ENCODE results near the gene NUDCD3. TPM values are rescaled to one million over a fixed set of nuclear protein-coding genes. Genes with fewer than 3 reads are reported as not detected.

The NUDCD3 gene
- total and polyA plus RNA-seq, 9 donors: 60.0 to 90.4 (median 79.6) TPM

GRCh38 chr7:44394112-44394447 is 96.4 kb downstream of the NUDCD3 start:
- Histone ChIP-seq H3K36me3 (ENCODE audit: control insufficient read depth, insufficient read depth, low read length) (peaks cover 52% of the 10 kb centered on the region), H3K27me3 (ENCODE audit: control insufficient read depth, insufficient read depth, low read length) (no peaks in the 10 kb centered on the region), H3K4me3 (ENCODE audit: low read length) (no peak overlapping the region), H3K27ac (ENCODE audit: low read length) (no peak overlapping the region), H3K4me1 (ENCODE audit: control insufficient read depth, insufficient read depth, low read length) (peaks cover 19% of the 10 kb centered on the region), H3K9me3 (replicated peaks; ENCODE audit: control insufficient read depth, low read depth, low read length) (no peaks in the 10 kb centered on the region)
- no CpG with 5 or more reads among the region's 6 CpGs for WGBS (ENCODE audit: insufficient coverage)
- no peak for DNase-seq

GRCh38 chr7:44393238-44394111 is 97.0 kb downstream of the NUDCD3 start:
- Histone ChIP-seq H3K27me3 (ENCODE audit: control insufficient read depth, insufficient read depth, low read length) (no peaks in the 10 kb centered on the region), H3K36me3 (ENCODE audit: control insufficient read depth, insufficient read depth, low read length) (peaks cover 58% of the 10 kb centered on the region), H3K27ac (ENCODE audit: low read length) (no peak overlapping the region), H3K9me3 (replicated peaks; ENCODE audit: control insufficient read depth, low read depth, low read length) (no peaks in the 10 kb centered on the region), H3K4me3 (ENCODE audit: low read length) (no peak overlapping the region), H3K4me1 (ENCODE audit: control insufficient read depth, insufficient read depth, low read length) (peaks cover 14% of the 10 kb centered on the region)
- 94% methylated on average over 3 of the region's 7 CpGs for WGBS (ENCODE audit: insufficient coverage)
- no peak for DNase-seq

- Histone ChIP-seq H3K9me3 (replicated peaks; ENCODE audit: control insufficient read depth, low read depth, low read length) (no peaks in the 10 kb centered on the region), H3K27ac (ENCODE audit: low read length) (no peak overlapping the region), H3K4me3 (ENCODE audit: low read length) (no peak overlapping the region), H3K27me3 (ENCODE audit: control insufficient read depth, insufficient read depth, low read length) (no peaks in the 10 kb centered on the region), H3K4me1 (ENCODE audit: control insufficient read depth, insufficient read depth, low read length) (peaks cover 5% of the 10 kb centered on the region), H3K36me3 (ENCODE audit: control insufficient read depth, insufficient read depth, low read length) (peaks cover 61% of the 10 kb centered on the region)
- no peak for DNase-seq
Measured at GRCh38 chr7:44392618-44393010, 97.8 kb downstream of the NUDCD3 start.

- Histone ChIP-seq H3K4me3 (ENCODE audit: low read length) (no peak overlapping the region), H3K36me3 (ENCODE audit: control insufficient read depth, insufficient read depth, low read length) (peaks cover 63% of the 10 kb centered on the region), H3K27me3 (ENCODE audit: control insufficient read depth, insufficient read depth, low read length) (no peaks in the 10 kb centered on the region), H3K9me3 (replicated peaks; ENCODE audit: control insufficient read depth, low read depth, low read length) (no peaks in the 10 kb centered on the region), H3K4me1 (ENCODE audit: control insufficient read depth, insufficient read depth, low read length) (peaks cover 2% of the 10 kb centered on the region), H3K27ac (ENCODE audit: low read length) (no peak overlapping the region)
- 97% methylated on average over 7 of the region's 11 CpGs for WGBS (ENCODE audit: insufficient coverage)
- DNase-seq: no peak
Measured at GRCh38 chr7:44391746-44392617, 98.5 kb downstream of the NUDCD3 start.

- H3K36me3 ChIP-seq (ENCODE audit: control insufficient read depth, insufficient read depth, low read length): peaks cover 69% of the 10 kb centered on the region
- H3K4me3 ChIP-seq (ENCODE audit: low read length): no peak overlapping the region
- H3K27me3 ChIP-seq (ENCODE audit: control insufficient read depth, insufficient read depth, low read length): no peaks in the 10 kb centered on the region
- 100% methylated on average over 4 of the region's 10 CpGs for WGBS (ENCODE audit: insufficient coverage)
- no peak for DNase-seq
- no peaks in the 10 kb centered on the region for H3K4me1 ChIP-seq (ENCODE audit: control insufficient read depth, insufficient read depth, low read length)
- no peak overlapping the region for H3K27ac ChIP-seq (ENCODE audit: low read length)
- H3K9me3 ChIP-seq (replicated peaks; ENCODE audit: control insufficient read depth, low read depth, low read length): no peaks in the 10 kb centered on the region
Measured at GRCh38 chr7:44391171-44391570, 99.3 kb downstream of the NUDCD3 start.

- Histone ChIP-seq H3K4me3 (ENCODE audit: low read length) (no peak overlapping the region), H3K4me1 (ENCODE audit: control insufficient read depth, insufficient read depth, low read length) (no peaks in the 10 kb centered on the region), H3K27ac (ENCODE audit: low read length) (no peak overlapping the region), H3K9me3 (replicated peaks; ENCODE audit: control insufficient read depth, low read depth, low read length) (no peaks in the 10 kb centered on the region), H3K27me3 (ENCODE audit: control insufficient read depth, insufficient read depth, low read length) (no peaks in the 10 kb centered on the region), H3K36me3 (ENCODE audit: control insufficient read depth, insufficient read depth, low read length) (peaks cover 74% of the 10 kb centered on the region)
- no peak for DNase-seq
- no CpG with 5 or more reads among the region's 2 CpGs for WGBS (ENCODE audit: insufficient coverage)
Measured at GRCh38 chr7:44390701-44391100, 99.8 kb downstream of the NUDCD3 start.

- DNase-seq: no peak
- H3K9me3 ChIP-seq (replicated peaks; ENCODE audit: control insufficient read depth, low read depth, low read length): no peaks in the 10 kb centered on the region
- H3K27ac ChIP-seq (ENCODE audit: low read length): no peak overlapping the region
- H3K36me3 ChIP-seq (ENCODE audit: control insufficient read depth, insufficient read depth, low read length): peaks cover 85% of the 10 kb centered on the region
- no peak overlapping the region for H3K4me3 ChIP-seq (ENCODE audit: low read length)
- H3K27me3 ChIP-seq (ENCODE audit: control insufficient read depth, insufficient read depth, low read length): no peaks in the 10 kb centered on the region
- WGBS (ENCODE audit: insufficient coverage): 86% methylated on average over 12 of the region's 14 CpGs
- peaks cover 5% of the 10 kb centered on the region for H3K4me1 ChIP-seq (ENCODE audit: control insufficient read depth, insufficient read depth, low read length)
Measured at GRCh38 chr7:44388089-44388970, 102.1 kb downstream of the NUDCD3 start.

GRCh38 chr7:44387389-44387788 is 103.1 kb downstream of the NUDCD3 start:
- no peak for DNase-seq
- Histone ChIP-seq H3K4me1 (ENCODE audit: control insufficient read depth, insufficient read depth, low read length) (peaks cover 15% of the 10 kb centered on the region), H3K27ac (ENCODE audit: low read length) (no peak overlapping the region), H3K36me3 (ENCODE audit: control insufficient read depth, insufficient read depth, low read length) (peaks cover 83% of the 10 kb centered on the region), H3K4me3 (ENCODE audit: low read length) (no peak overlapping the region), H3K27me3 (ENCODE audit: control insufficient read depth, insufficient read depth, low read length) (no peaks in the 10 kb centered on the region), H3K9me3 (replicated peaks; ENCODE audit: control insufficient read depth, low read depth, low read length) (no peaks in the 10 kb centered on the region)
- WGBS (ENCODE audit: insufficient coverage): no CpG with 5 or more reads among the region's 2 CpGs

GRCh38 chr7:44386139-44386913 is 104.1 kb downstream of the NUDCD3 start:
- Histone ChIP-seq H3K27ac (ENCODE audit: low read length) (no peak overlapping the region), H3K4me3 (ENCODE audit: low read length) (no peak overlapping the region), H3K27me3 (ENCODE audit: control insufficient read depth, insufficient read depth, low read length) (no peaks in the 10 kb centered on the region), H3K9me3 (replicated peaks; ENCODE audit: control insufficient read depth, low read depth, low read length) (no peaks in the 10 kb centered on the region), H3K4me1 (ENCODE audit: control insufficient read depth, insufficient read depth, low read length) (peaks cover 16% of the 10 kb centered on the region), H3K36me3 (ENCODE audit: control insufficient read depth, insufficient read depth, low read length) (peaks cover 78% of the 10 kb centered on the region)
- no peak for DNase-seq
- 85% methylated on average over 6 of the region's 8 CpGs for WGBS (ENCODE audit: insufficient coverage)

All from muscle of leg (tissue), 11 donors.